ENCODE measurements around the gene CTXND2. TPM values are rescaled to one million over a fixed set of nuclear protein-coding genes. Genes with fewer than 3 reads are reported as not detected.

The CTXND2 gene
- total RNA-seq, 4 donors from 2014 or later, result not detected

DNA sequence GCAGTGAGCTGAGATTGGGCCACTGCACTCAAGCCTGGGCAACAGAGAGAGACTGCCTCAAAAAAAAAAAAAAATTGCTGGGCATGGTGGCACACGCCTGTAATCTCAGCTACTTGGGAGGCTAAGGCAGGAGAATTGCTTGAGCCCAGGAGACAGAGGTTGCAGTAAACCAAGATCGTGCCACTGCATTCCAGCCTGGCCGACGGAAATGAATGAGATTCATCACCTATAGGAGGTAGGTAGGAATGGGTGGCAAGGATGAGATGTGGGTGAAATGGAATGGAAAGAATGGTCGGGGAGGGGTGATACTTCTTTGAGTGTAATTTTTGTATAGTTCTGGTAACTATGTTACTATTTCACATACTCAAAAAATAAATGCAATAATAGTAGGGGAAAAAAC is 15.4 kb downstream of the CTXND2 start:
- Histone ChIP-seq H3K36me3 (no peaks in the 10 kb centered on the region), H3K27ac (no peak overlapping the region), H3K4me3 (no peak overlapping the region), H3K4me1 (no peaks in the 10 kb centered on the region), H3K27me3 (no peaks in the 10 kb centered on the region), H3K9me3 (no peaks in the 10 kb centered on the region)
- DNase-seq, result no peak
- no peak for TF ChIP-seq POLR2A (IDR thresholded peaks at IDR 0.05)
- TF ChIP-seq, protein P1, sequence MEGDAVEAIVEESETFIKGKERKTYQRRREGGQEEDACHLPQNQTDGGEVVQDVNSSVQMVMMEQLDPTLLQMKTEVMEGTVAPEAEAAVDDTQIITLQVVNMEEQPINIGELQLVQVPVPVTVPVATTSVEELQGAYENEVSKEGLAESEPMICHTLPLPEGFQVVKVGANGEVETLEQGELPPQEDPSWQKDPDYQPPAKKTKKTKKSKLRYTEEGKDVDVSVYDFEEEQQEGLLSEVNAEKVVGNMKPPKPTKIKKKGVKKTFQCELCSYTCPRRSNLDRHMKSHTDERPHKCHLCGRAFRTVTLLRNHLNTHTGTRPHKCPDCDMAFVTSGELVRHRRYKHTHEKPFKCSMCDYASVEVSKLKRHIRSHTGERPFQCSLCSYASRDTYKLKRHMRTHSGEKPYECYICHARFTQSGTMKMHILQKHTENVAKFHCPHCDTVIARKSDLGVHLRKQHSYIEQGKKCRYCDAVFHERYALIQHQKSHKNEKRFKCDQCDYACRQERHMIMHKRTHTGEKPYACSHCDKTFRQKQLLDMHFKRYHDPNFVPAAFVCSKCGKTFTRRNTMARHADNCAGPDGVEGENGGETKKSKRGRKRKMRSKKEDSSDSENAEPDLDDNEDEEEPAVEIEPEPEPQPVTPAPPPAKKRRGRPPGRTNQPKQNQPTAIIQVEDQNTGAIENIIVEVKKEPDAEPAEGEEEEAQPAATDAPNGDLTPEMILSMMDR (IDR thresholded peaks at IDR 0.05), result no peak

DNA sequence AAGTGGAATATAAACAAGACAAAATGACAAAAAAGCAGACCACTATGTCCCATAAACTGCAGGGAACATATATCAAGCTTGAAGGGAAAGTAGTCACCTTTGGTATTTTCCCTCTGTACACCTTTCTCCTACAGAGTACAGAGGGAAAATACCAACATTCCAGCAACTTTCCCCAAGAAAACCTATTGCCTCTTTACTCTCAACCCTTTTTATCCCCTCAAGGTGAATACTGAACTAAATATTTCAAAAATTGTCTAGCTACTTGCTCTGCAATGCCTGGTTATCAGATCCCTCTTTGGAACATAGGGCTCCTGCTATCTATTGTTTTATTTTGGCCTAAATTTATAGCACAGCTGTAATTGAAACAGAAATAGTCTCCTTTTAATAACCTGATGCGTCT is 15.8 kb downstream of the CTXND2 start:
- H3K27me3 ChIP-seq, result no peaks in the 10 kb centered on the region
- H3K36me3 ChIP-seq, result no peaks in the 10 kb centered on the region
- no peak for DNase-seq
- H3K4me1 ChIP-seq, result no peaks in the 10 kb centered on the region
- TF ChIP-seq POLR2A (IDR thresholded peaks at IDR 0.05), result no peak
- TF ChIP-seq, protein P1 (IDR thresholded peaks at IDR 0.05), result no peak
- H3K4me3 ChIP-seq, result no peak overlapping the region
- no peak overlapping the region for H3K27ac ChIP-seq
- no peaks in the 10 kb centered on the region for H3K9me3 ChIP-seq

DNA sequence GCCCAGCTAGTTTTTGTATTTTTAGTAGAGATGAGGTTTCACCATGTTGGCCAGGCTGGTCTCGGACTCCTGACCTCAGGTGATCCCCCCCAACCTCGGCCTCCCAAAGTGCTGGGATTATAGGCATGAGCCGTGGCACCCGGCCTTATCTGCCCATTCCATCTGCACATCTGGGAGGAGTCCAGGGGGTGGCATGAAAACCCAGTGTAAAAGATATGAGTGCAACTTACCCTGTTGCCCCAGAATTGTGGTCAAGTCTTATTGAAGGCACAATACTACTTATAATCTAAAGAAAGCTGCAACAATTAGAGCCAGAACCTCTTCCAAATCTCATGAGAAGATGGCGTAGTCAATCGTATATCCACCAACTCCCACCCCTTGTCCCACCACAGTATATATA is 18.4 kb downstream of the CTXND2 start:
- Histone ChIP-seq H3K27me3 (no peaks in the 10 kb centered on the region), H3K4me3 (no peak overlapping the region), H3K9me3 (no peaks in the 10 kb centered on the region), H3K4me1 (no peaks in the 10 kb centered on the region), H3K27ac (no peak overlapping the region), H3K36me3 (no peaks in the 10 kb centered on the region)
- TF ChIP-seq POLR2A (IDR thresholded peaks at IDR 0.05), result no peak
- TF ChIP-seq, protein P1 (IDR thresholded peaks at IDR 0.05), result no peak
- DNase-seq, result no peak

DNA sequence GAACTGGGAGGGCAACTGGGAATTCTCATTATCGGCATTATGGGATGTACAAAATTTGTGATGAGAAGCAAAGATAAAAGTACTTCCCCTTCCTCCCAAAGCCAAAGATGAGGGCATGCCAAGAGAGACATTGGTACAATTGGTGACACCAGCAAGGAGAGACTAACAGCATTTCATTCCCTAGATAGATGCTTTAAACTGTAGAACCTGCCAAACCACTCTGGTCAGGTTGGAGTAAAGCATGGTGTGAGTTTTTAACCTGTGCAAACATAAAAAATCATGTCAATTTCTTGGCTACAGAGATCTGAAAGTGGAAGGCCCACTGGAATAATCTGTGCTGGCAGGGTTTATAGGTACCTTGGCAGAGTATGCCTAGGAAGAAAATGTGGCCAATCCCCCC is 19.4 kb downstream of the CTXND2 start:
- Histone ChIP-seq H3K27me3 (no peaks in the 10 kb centered on the region), H3K4me3 (no peak overlapping the region), H3K4me1 (no peaks in the 10 kb centered on the region), H3K9me3 (no peaks in the 10 kb centered on the region), H3K36me3 (no peaks in the 10 kb centered on the region), H3K27ac (no peak overlapping the region)
- no peak for DNase-seq
- no peak for TF ChIP-seq POLR2A (IDR thresholded peaks at IDR 0.05)
- TF ChIP-seq, protein P1 (IDR thresholded peaks at IDR 0.05), result no peak

DNA sequence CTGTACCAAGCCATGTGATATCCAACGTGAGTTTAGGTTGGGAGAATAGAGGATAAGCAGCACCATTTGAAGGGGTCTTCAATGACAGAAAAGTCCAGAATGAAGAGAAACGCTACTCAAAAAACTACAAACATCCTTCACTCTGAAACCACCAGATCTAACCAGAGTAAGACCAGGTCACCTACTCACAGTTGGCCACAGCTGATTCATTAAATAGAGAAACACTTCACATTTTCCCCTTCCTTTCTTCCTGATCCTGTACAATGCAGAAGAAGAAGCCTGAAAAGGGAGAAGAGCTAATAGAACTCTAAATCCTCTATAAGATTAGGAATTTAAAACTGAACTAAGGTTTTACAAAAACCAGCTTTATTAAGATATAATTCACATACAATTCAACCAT is 19.9 kb downstream of the CTXND2 start:
- Histone ChIP-seq H3K27me3 (no peaks in the 10 kb centered on the region), H3K36me3 (no peaks in the 10 kb centered on the region), H3K27ac (no peak overlapping the region), H3K4me3 (no peak overlapping the region), H3K9me3 (no peaks in the 10 kb centered on the region), H3K4me1 (no peaks in the 10 kb centered on the region)
- no peak for DNase-seq
- no peak for TF ChIP-seq POLR2A (IDR thresholded peaks at IDR 0.05)
- TF ChIP-seq, protein P1 (IDR thresholded peaks at IDR 0.05), result no peak

DNA sequence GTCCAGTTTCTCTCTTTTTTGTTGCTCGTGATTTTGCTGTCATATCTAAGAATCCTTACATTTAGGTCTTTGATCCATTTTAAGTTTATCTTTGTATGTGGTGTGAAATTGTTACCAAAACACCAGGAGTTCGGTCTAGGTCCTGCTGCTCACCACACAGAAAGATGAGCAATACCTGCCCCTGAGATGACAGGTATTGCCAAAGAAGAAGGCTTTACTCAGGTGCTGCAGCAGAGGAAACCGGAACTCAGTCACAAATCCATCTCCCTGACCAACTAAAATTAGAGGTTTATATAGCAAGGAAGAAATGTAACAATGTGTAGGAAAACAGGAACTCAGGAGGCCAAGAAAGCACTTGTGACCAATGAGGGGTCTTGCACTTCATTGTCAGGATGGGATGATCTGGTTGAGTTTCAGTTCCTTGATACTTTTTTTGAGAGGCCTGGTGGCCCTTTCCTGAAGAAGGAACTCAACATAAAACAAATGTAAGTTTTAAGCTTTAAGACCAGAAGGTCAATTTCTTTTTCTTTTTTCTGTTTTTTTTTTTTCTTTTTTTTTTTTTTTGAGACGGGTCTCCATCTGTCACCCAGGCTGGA is 22.7 kb downstream of the CTXND2 start:
- no peak overlapping the region for H3K4me3 ChIP-seq
- H3K27ac ChIP-seq, result no peak overlapping the region
- H3K36me3 ChIP-seq, result no peaks in the 10 kb centered on the region
- TF ChIP-seq, protein P1 (IDR thresholded peaks at IDR 0.05), result no peak
- TF ChIP-seq POLR2A (IDR thresholded peaks at IDR 0.05), result no peak
- no peaks in the 10 kb centered on the region for H3K9me3 ChIP-seq
- H3K4me1 ChIP-seq, result no peaks in the 10 kb centered on the region
- H3K27me3 ChIP-seq, result no peaks in the 10 kb centered on the region
- no peak for DNase-seq
